HFF-Myc (cell line): ENCODE results near the gene NDRG3.

ENCODE experiments used
- DNase-seq: peaks from one replicate; pipeline ENCODE4 v3.0.0-alpha.2; 2011; ENCODE audit warnings: low read depth; ENCODE audit errors: extremely low read depth
- H3K4me3 ChIP-seq: replicated peaks from 2 replicates; pipeline ENCODE4 v1.5.1; 2011; ENCODE audit warnings: low read depth, mild to moderate bottlenecking, control low read depth, low read length
- TF ChIP-seq, protein P1 (sequence below): IDR thresholded peaks from 2 replicates; pipeline ENCODE4 v1.5.1; 2012; ENCODE audit warnings: mild to moderate bottlenecking, low read depth, low read length, control low read depth; ENCODE audit errors: missing control alignments

Gene NDRG3

DNA sequence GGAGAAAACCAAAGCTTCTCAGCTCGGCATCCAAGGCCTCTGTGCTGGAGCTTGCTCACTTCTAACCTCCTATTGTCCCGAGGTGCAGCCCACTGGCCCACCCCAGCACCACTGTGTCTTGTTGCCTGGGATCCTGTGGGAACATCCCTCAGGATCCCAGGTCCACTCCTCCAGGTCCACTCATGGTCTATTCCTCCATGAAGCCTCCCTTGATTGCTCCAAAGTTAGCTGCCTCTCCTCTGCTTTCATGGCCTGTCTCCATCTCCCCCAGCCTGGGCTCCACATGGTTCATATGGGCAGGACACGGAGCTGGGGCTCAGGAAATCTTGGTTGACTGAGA lies 113.8 kb downstream of the NDRG3 start:
- no peak overlapping the region for H3K4me3 ChIP-seq
- TF ChIP-seq, protein P1, sequence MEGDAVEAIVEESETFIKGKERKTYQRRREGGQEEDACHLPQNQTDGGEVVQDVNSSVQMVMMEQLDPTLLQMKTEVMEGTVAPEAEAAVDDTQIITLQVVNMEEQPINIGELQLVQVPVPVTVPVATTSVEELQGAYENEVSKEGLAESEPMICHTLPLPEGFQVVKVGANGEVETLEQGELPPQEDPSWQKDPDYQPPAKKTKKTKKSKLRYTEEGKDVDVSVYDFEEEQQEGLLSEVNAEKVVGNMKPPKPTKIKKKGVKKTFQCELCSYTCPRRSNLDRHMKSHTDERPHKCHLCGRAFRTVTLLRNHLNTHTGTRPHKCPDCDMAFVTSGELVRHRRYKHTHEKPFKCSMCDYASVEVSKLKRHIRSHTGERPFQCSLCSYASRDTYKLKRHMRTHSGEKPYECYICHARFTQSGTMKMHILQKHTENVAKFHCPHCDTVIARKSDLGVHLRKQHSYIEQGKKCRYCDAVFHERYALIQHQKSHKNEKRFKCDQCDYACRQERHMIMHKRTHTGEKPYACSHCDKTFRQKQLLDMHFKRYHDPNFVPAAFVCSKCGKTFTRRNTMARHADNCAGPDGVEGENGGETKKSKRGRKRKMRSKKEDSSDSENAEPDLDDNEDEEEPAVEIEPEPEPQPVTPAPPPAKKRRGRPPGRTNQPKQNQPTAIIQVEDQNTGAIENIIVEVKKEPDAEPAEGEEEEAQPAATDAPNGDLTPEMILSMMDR: no peak
- no peak for DNase-seq

DNA sequence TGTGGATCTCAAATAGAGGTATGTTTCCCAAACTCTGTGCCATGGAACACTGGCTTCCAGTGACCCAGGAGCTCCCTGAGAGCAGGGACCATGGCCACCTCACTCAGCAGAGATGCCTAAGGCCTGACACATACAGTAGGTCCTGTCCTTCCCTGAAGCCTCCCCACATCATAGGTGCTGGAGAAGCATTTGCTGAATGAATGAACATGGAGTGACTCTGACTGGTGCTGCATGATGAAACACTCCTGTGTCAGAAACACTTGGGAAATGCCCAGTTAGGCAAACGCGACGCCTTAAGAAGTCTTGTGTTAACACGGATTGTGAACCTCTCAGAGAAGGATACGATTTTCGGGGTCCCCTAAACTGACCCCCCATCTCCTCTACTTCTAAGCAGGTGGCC lies 114.2 kb downstream of the NDRG3 start:
- TF ChIP-seq, protein P1: no peak
- H3K4me3 ChIP-seq: no peak overlapping the region
- DNase-seq: no peak

DNA sequence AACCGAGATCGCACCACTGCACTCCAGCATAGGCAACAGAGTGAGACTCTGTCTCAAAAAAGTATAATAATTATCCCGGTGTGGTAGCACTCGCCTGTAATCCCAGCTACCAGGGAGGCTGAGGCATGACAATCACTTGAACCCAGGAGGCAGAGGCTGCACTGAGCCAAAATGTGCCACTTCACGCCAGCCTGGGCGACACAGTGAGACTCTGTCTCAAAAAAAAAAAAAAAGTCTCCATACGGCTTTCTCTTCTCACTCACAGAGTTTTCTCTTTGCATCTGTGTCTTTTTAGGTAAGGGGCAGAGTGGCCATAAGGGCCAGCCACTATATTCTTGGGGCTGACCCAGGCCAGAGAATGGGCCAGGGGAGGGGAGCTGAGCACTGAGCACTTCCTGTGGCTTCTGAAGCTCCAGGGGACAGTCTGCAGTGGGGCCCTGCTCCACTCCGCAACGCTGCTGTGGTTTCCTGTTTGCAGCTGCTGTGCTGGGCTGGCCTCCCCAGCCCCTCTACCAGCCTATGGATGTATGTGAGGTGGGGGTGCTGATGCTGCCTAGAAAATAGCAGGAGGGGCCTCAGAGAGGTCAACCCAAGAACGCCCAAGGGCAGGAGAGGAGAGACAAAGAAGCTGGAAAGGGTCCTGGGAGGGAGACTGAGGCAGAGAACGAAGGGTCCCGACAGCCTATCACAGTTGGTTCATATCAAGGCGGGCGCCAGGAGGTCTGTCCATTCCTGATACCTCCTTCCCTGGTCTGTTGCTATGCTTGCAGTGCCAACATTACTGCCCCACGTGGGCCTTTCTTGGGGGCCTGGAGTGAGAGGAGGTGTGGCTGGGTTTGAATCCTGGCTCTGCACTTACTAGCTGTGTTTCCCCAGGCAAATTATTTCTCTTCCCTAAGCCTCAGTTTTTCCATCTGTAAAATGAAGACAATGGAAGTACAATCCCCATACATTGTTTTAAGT lies 115.9 kb downstream of the NDRG3 start:
- TF ChIP-seq, protein P1: no peak
- H3K4me3 ChIP-seq: no peak overlapping the region
- DNase-seq: no peak

DNA sequence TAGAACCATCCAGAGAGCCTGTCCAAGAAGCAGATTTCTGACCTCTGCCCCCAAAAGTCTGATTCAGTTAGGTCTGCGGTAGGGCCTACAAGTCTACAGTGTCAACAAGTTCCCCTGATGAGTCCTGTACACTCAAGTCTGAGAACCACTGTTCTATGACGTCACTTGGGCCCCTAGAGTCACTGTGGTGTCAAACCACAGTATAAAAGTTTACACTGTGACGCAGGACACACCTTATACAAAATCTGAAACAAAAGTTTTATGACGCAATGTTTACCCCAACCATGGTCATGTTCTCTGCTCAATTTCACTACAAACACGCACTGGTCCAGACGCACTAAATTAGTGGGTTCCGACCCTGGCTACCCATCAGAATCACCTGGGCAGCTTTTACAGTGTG lies 117.8 kb downstream of the NDRG3 start:
- no peak for DNase-seq
- no peak overlapping the region for H3K4me3 ChIP-seq
- TF ChIP-seq, protein P1: no peak

DNA sequence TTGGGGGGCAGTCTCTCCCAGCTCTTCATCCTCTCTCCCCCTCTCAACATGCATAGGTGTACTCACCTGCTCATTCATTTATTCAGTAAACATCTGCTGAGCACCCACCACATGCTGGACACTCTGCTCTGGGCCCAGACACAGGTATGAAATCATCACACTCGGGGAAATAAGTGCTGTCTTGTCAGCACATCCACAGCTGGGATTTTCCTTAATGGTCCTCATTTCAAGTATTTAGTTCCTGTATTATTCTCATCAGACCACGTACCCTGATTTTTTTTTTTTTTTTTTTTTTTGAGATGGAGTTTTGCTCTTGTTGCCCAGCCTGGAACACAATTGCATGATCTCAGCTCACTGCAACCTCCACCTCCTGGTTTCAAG lies 121.0 kb downstream of the NDRG3 start:
- DNase-seq: no peak
- TF ChIP-seq, protein P1: no peak

DNA sequence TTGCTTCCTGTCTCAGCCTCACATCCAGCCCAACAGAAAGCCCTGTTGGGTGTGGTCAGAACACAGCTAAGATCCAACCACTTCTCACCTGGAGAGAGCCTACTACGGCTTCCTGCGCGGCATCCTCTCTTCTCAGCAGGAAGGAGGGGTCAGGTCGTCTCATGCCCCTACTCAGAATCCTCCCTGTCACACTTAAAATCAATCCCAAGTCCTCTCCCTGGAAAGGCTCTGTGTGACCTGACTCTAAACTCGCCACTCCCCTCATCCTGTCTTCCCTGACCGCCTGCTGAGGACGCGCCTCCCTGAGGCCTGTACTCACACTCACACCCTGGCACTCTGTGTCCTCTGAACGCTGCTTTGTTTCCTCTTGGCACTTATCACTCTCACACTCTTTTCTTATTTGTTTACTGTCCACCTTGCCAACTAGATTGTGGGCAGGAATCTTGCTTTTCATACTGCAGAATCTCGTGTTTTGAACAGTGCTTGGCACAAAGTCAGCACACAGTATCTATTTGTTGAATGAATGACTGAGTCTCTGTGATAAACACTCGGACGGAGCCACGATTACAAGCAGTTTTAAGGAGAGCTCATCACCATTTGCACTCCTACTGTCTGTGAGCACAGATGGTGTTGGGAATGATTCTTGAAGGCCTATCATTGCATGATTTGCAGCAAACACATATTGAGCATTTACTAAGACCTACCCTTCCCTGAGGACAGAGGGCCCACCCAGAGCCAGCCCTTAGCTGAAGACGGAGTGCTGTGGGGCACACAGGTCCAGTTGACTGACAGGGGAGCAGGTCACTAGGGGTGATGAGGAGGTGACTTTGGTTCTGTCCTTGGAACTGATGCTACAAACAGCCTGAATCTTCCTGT lies 121.6 kb downstream of the NDRG3 start:
- H3K4me3 ChIP-seq: no peak overlapping the region
- DNase-seq: no peak
- TF ChIP-seq, protein P1: no peak

More for the DNA sequence above, 121.0 kb downstream of the NDRG3 start:
- no peak overlapping the region for H3K4me3 ChIP-seq
